Measurements from ENCODE around the gene PIGN.
A peak's percentile ranks its signal among the peaks of the same experiment; 100 is the strongest.
"Not testable (repeated sequence)": the region's sequence is repeated elsewhere in the genome, so short reads cannot be mapped to it uniquely, and the experiment has no call there.

PIGN gene

DNA sequence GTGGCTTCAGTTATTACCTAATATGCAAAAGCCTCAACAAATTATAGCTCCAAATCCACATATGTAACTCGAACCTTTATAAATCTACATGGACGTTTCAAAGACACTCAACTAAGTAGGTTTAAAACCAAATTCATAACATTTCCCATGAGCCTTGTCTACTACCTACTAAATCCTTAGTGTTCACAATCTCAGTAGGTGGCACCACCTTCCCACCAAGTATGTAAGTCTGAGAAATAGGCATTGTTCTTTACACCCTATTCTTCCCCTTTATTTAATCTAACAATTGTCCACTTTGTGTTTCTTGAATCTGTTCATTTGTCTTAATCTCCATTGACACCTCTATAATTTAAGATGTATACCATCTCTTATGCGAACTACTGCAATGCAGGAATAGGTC is 4.6 kb downstream of the PIGN start:
- DNase-seq (ENCODE audit: low read depth) = no peak

DNA sequence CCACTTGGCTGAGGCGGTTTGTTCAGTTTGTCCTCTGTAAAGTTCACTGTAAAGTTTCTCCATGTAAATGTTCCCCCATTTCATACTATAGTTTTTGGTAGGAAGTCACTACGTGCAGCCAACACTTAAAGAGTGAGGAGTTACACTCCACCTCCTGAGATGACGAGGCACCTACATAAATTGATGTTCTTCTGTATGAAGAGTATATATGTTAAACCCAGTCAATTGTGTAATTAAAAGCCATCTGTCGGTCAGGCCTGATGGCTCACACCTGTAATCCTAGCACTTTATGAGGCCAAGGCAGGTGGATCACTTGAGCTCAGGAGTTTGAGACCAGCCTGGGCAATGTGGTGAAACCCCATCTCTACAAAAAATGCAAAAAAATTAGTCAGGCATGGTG is 7.6 kb downstream of the PIGN start:
- no peak for DNase-seq (ENCODE audit: low read depth)

DNA sequence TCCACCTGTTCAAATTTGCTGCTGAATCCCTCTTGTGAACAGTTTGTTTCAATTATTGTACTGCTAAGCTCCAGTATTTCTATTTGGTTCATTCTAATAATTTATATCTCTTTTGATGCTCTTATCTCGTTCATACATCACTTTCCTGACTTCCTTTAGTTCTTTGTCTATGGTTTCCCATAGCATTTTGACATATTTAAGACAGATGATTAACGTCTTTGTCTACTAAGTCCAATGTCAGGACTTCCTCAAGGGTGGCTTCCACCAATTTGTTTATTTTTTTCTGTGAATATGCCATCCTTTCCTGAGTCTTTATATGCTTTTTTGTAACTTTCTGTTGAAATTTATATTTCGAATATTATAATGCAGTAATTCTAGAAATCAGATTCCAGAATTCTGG is 9.6 kb downstream of the PIGN start:
- no peak for DNase-seq (ENCODE audit: low read depth)

- DNase-seq (ENCODE audit: low read depth) = no peak
Measured at GRCh38 chr18:62175521-62175920, 11.3 kb downstream of the PIGN start.

- DNase-seq (ENCODE audit: low read depth) = no peak
Measured at GRCh38 chr18:62172298-62172697, 14.6 kb downstream of the PIGN start.

DNA sequence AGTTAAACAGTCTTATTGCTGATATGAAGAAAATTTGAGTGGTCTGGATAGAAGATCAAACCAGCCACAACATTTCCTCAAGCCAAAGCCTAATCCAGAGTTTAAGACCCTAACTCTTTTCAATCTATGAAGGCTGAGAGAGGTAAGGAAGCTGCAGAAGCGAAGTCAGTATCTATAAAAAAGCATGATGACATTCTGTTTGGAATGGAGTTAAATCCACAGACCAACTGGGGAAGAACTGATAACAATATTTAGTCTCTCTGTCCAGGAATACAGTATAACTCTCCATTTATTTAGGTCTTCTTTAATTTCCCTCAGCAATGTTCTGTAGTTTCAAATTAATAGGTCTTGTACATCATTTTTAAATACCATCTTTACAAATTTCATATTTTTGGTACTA is 16.0 kb downstream of the PIGN start:
- DNase-seq (ENCODE audit: low read depth) = no peak

DNA sequence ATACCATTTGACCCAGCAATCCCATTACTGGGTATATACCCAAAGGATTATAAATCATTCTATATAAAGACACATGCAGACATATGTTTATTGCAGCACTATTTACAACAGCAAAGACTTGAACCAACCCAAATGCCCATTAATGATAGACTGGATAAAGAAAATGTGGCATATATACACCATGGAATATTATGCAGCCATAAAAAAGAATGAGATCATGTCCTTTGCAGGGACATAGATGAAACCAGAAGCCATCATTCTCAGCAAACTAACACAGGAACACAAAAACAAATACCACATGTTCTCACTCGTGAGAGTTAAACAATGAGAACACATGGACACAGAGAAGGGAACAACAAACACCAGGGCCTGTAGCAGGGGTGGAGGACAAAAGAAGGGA is 20.3 kb downstream of the PIGN start:
- not testable (repeated sequence) for DNase-seq (ENCODE audit: low read depth)

DNA sequence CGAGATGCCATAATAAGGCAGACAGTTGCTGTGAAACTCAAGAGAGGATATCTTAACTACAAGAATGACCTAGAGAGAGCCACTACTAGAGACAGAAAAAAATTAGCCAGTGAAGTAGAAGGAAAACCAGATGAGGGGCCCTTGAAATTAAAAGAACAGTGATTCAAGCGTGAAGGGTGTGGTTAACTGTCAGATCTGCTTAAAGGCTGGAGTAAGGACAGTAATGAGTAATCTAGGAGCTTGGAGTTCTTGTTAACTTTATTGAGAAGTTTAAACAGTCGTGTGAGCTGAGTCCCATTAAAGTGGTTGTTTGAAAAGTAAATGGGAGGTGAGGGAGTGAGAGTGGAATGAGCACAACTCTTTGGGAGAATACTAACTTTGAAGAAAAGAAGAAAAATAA is 21.3 kb downstream of the PIGN start:
- DNase-seq (ENCODE audit: low read depth) = no peak

- no peak for DNase-seq (ENCODE audit: low read depth)
Measured at GRCh38 chr18:62164855-62165487, 21.9 kb downstream of the PIGN start.

GRCh38 chr18:62164310-62164709 is 22.5 kb downstream of the PIGN start:
- no peak for DNase-seq (ENCODE audit: low read depth)

DNA sequence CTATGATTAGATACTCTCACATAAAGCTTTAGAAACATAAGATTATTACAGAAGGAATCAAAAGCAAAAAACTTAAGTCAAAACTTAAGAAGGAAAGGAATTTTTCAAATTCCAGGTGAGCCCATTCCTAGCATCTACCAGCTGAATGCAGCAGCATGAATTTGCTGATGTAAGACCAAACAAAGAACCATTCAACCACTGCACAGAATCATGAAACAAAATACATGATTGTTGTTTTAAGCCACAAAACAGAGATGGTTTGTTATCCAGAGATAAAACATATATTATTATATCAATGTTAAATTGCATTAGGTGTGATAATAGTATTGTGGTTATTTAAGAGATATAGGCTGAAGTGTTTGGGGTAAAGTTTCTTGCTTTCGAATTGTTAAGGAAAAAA is 29.0 kb downstream of the PIGN start:
- DNase-seq (ENCODE audit: low read depth) = no peak

DNA sequence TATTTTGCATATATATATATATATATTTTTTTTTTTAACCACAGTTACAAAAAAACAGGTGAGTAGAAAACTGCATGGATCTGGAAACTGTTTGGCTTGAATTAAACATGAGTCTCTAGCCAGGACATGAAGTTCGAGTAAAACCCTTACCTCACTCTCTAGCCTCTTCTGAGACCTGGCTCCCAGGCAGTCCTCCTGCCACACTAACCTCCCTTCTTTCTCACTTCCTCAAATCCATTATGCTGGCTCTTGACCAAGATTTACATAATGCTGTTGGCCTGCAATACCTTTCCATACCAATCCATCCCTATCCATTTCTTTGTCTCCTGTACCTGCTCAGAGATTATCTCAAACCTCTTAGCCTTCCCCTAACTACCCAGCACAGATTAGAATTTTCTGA is 34.0 kb downstream of the PIGN start:
- no peak for DNase-seq (ENCODE audit: low read depth)

- no peak for DNase-seq (ENCODE audit: low read depth)
Measured at GRCh38 chr18:62151068-62151771, 35.6 kb downstream of the PIGN start.

- no peak for DNase-seq (ENCODE audit: low read depth)
Measured at GRCh38 chr18:62144338-62144737, 42.5 kb downstream of the PIGN start.

- DNase-seq (ENCODE audit: low read depth) = no peak
Measured at GRCh38 chr18:62140259-62140658, 46.6 kb downstream of the PIGN start.

GRCh38 chr18:62138461-62139235 is 48.2 kb downstream of the PIGN start:
- DNase-seq (ENCODE audit: low read depth) = no peak

GRCh38 chr18:62131301-62131909 is 55.5 kb downstream of the PIGN start:
- peak; percentile 49 for DNase-seq (ENCODE audit: low read depth)

- no peak for DNase-seq (ENCODE audit: low read depth)
Measured at GRCh38 chr18:62128157-62128556, 58.7 kb downstream of the PIGN start.

DNA sequence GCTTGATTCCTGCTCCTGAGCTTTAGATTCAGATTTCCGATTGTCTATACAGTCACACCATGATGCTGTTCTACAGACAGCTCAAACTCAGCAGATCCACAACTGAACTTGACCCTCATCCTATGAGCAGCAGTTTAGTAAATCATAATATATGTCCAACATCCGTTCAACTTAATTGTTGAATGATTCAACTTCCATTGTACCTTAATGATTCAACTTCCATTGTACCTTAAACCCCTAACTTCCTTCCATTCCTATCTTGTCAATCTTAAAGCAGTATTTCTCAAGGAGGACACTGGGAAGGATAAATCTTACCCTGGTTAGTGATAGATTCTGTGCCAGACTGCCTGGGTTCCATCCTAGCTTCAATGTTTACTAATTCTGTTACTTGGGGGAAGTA is 60.1 kb downstream of the PIGN start:
- DNase-seq (ENCODE audit: low read depth) = no peak

- no peak for DNase-seq (ENCODE audit: low read depth)
Measured at GRCh38 chr18:62125702-62126101, 61.2 kb downstream of the PIGN start.

- DNase-seq (ENCODE audit: low read depth) = no peak
Measured at GRCh38 chr18:62122330-62122729, 64.5 kb downstream of the PIGN start.

DNA sequence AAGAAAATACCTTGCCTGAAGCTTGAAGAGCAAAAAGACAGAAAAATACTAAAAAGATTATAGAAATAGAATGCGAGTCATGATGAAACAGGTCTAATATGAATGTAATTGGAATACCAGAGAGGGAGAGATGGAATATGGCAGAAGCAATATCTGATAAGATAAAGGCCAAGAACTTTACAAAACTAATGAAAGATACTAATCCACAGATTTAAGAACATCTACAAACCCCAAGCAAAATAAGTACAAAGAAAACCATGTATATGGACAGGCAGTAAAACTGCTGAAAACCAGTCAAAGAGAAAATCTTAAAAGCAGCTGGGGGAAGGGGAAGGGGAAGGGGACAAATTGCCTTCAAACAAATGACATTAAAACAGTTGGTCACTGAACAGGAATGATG is 67.0 kb downstream of the PIGN start:
- DNase-seq (ENCODE audit: low read depth) = no peak

- no peak for DNase-seq (ENCODE audit: low read depth)
Measured at GRCh38 chr18:62118328-62118727, 68.5 kb downstream of the PIGN start.
